HepG2 (cell line): ENCODE measurements around the gene PRMT5. TPM values are rescaled to one million over a fixed set of nuclear protein-coding genes. Genes with fewer than 3 reads are reported as not detected.
A peak's percentile ranks its signal among the peaks of the same experiment; 100 is the strongest.

ENCODE experiments used
- DRAP1 ChIP-seq: IDR thresholded peaks from 2 replicates; pipeline ENCODE4 v1.6.1; 2016; ENCODE audit warnings: missing genetic modification reagents, missing compliant biosample characterization
- FOXO4 ChIP-seq: sonication (generic); formaldehyde crosslinking; conservative IDR thresholded peaks from 2 replicates; pipeline ENCODE4 v1.8.1; 2023; ENCODE audit warnings: missing genetic modification reagents
- HIC2 ChIP-seq: sonication (generic); formaldehyde crosslinking; IDR thresholded peaks from 2 replicates; pipeline ENCODE4 v1.9.0; 2022; ENCODE audit warnings: low read depth, missing genetic modification reagents
- NFE2 ChIP-seq: sonication (generic); formaldehyde crosslinking; IDR thresholded peaks from 2 replicates; pipeline ENCODE4 v1.4.0; 2020; ENCODE audit warnings: missing genetic modification reagents
- NFE2L1 ChIP-seq: sonication (generic); formaldehyde crosslinking; IDR thresholded peaks from 2 replicates; pipeline ENCODE4 v1.4.0; 2020; ENCODE audit warnings: missing genetic modification reagents, mild to moderate bottlenecking, borderline replicate concordance
- POLR2AphosphoS5 ChIP-seq: IDR thresholded peaks from 2 replicates; pipeline ENCODE4 v1.6.1; 2012; ENCODE audit warnings: low read depth, low read length
- POLR2G ChIP-seq: fragments of 200-400 bp; formaldehyde crosslinking; IDR thresholded peaks from 2 replicates; pipeline ENCODE4 v1.6.1; 2018; ENCODE audit warnings: mild to moderate bottlenecking, low read depth, low read length, moderate library complexity
- TEAD3 ChIP-seq: optimal IDR thresholded peaks from 2 replicates; pipeline ENCODE3; 2016; ENCODE audit warnings: borderline replicate concordance
- ZHX2 ChIP-seq, 2 experiments: sonication (generic) in 1 of 2; formaldehyde crosslinking in 1 of 2; IDR thresholded peaks; 2 replicates each; pipeline versions ENCODE4 v1.6.1 to v1.9.0; 2014 to 2022; ENCODE audit warnings: antibody characterized with exemption in 1 of 2, borderline replicate concordance in 1 of 2, inconsistent platforms in 1 of 2, low read depth in 1 of 2, missing genetic modification reagents in 1 of 2
- ZNF224 ChIP-seq: sonication (generic); formaldehyde crosslinking; IDR thresholded peaks from 2 replicates; pipeline ENCODE4 v1.5.0; 2020; ENCODE audit warnings: mild to moderate bottlenecking, missing genetic modification reagents
- ZNF335 ChIP-seq: sonication (generic); formaldehyde crosslinking; IDR thresholded peaks from 2 replicates; pipeline ENCODE4 v1.4.0; 2020; ENCODE audit warnings: missing genetic modification reagents
- ZNF619 ChIP-seq: sonication (generic); formaldehyde crosslinking; IDR thresholded peaks from 2 replicates; pipeline ENCODE4 v1.4.0; 2020; ENCODE audit warnings: mild to moderate bottlenecking, missing genetic modification reagents
- ZNF784 ChIP-seq: sonication (generic); formaldehyde crosslinking; IDR thresholded peaks from 2 replicates; pipeline ENCODE4 v1.5.1; 2020; ENCODE audit warnings: missing genetic modification reagents, mild to moderate bottlenecking, borderline replicate concordance
- ZXDC ChIP-seq: sonication (generic); formaldehyde crosslinking; IDR thresholded peaks from 2 replicates; pipeline ENCODE4 v1.5.0; 2020; ENCODE audit warnings: mild to moderate bottlenecking, missing genetic modification reagents
- polyA plus RNA-seq, 8 experiments: library from polyadenylated mRNA; depleted of rRNA in 3 of 8; stranded (reverse) in 7 of 8; unstranded in 1 of 8; fragments of >200 nt; fragmentation: Illumina TruSeq in 4 of 8; extraction: Trizol in 4 of 8; gene quantifications; 2 replicates each; pipeline versions ENCODE4 v1.2.1 to v1.2.3, GENCODE V29; 2011 to 2016; ENCODE audit warnings: low read depth in 4 of 8, missing spikeins in 1 of 8, mixed read lengths in 1 of 8; ENCODE audit not compliant: insufficient read depth in 1 of 8
- total RNA-seq, 5 experiments: library from RNA; depleted of rRNA; stranded (reverse); fragments of >200 nt; fragmentation: Illumina TruSeq; extraction: Trizol; gene quantifications; 2 replicates each; pipeline ENCODE4 v1.2.3, GENCODE V29; 2016; ENCODE audit warnings: low read depth in 1 of 5

PRMT5 gene
- total and polyA plus RNA-seq, 2 of the 13 experiments (the other 11 are each of a cell fraction or from before 2014, with no cell fraction given) = 210 to 354 TPM

GRCh38 chr14:22973217-22974032 lies 44.2 kb upstream of the PRMT5 start (continued):
- TF ChIP-seq ZHX2 (IDR thresholded peaks at IDR 0.05; ENCODE audit: low read depth) (no peak), ZHX2 (CRISPR knock-in tag; IDR thresholded peaks at IDR 0.05; ENCODE audit: borderline replicate concordance) (no peak), ZNF335 (CRISPR knock-in tag) (0 out of 2 replicates have a peak, but pooled peaks have one; percentile 18), FOXO4 (CRISPR knock-in tag) (no peak), ZNF619 (CRISPR knock-in tag) (peak; percentile 27; the same call in 1 of the 2 replicates), HIC2 (CRISPR knock-in tag) (peak; percentile 41; the same call in 1 of the 2 replicates), NFE2 (CRISPR knock-in tag) (no peak), POLR2G (peak; percentile 67; the same call in 1 of the 2 replicates), DRAP1 (CRISPR knock-in tag) (peak; percentile 62), ZNF784 (CRISPR knock-in tag) (no peak), TEAD3 (CRISPR knock-in tag) (peak; percentile 32), ZXDC (CRISPR knock-in tag) (no peak), ZNF224 (CRISPR knock-in tag) (no peak), POLR2AphosphoS5 (peak; percentile 53), NFE2L1 (CRISPR knock-in tag) (0 out of 2 replicates have a peak, but pooled peaks have one; percentile 60)
